Retina (tissue), 1 donor: ENCODE measurements around the gene HYCC1.
"Not testable (repeated sequence)": the region's sequence is repeated elsewhere in the genome, so short reads cannot be mapped to it uniquely, and the experiment has no call there.

Experiments used
- DNase-seq: peaks from one replicate; pipeline ENCODE4 v3.0.0-alpha.2; 2016

Gene HYCC1

GRCh38 chr7:22983257-22983855 lies 30.6 kb downstream of the HYCC1 start:
- DNase-seq = no peak

- no peak for DNase-seq
Measured at GRCh38 chr7:22980422-22980821, 33.5 kb downstream of the HYCC1 start.

GRCh38 chr7:22979861-22980260 lies 34.1 kb downstream of the HYCC1 start:
- DNase-seq = no peak

- no peak for DNase-seq
Measured at GRCh38 chr7:22979251-22979650, 34.7 kb downstream of the HYCC1 start.

- not testable (repeated sequence) for DNase-seq
Measured at GRCh38 chr7:22974636-22975035, 39.3 kb downstream of the HYCC1 start.

- DNase-seq = no peak
Measured at GRCh38 chr7:22972207-22972606, 41.7 kb downstream of the HYCC1 start.

GRCh38 chr7:22969010-22969431 lies 44.9 kb downstream of the HYCC1 start:
- DNase-seq = no peak
